ENCODE data around the gene FAM131B.
A peak's percentile ranks its signal among the peaks of the same experiment; 100 is the strongest.

FAM131B gene

GRCh38 chr7:143322760-143323633 lies 39.5 kb downstream of the FAM131B start:
- DNase-seq (ENCODE audit: low read depth) = no peak

GRCh38 chr7:143321734-143322133 lies 40.8 kb downstream of the FAM131B start:
- no peak for DNase-seq (ENCODE audit: low read depth)

- DNase-seq (ENCODE audit: low read depth) = no peak
Measured at GRCh38 chr7:143321242-143321641, 41.3 kb downstream of the FAM131B start.

- no peak for DNase-seq (ENCODE audit: low read depth)
Measured at GRCh38 chr7:143320620-143321019, 41.9 kb downstream of the FAM131B start.

- no peak for DNase-seq (ENCODE audit: low read depth)
Measured at GRCh38 chr7:143318661-143319060, 43.9 kb downstream of the FAM131B start.

GRCh38 chr7:143316492-143316891 lies 46.0 kb downstream of the FAM131B start:
- DNase-seq (ENCODE audit: low read depth) = no peak

GRCh38 chr7:143315776-143316175 lies 46.7 kb downstream of the FAM131B start, which contains the start of gene CLCN1:
Gene CLCN1, plus strand, starts transcription at chr7:143316111. Its CDS starts 102 bp downstream, at chr7:143316213.
- no peak for DNase-seq (ENCODE audit: low read depth)

GRCh38 chr7:143314127-143314526 lies 48.4 kb downstream of the FAM131B start:
- no peak for DNase-seq (ENCODE audit: low read depth)

- DNase-seq (ENCODE audit: low read depth) = no peak
Measured at GRCh38 chr7:143308632-143309031, 53.9 kb downstream of the FAM131B start.

- peak; percentile 50 for DNase-seq (ENCODE audit: low read depth)
Measured at GRCh38 chr7:143305423-143306070, 57.0 kb downstream of the FAM131B start.

- DNase-seq (ENCODE audit: low read depth) = no peak
Measured at GRCh38 chr7:143304938-143305337, 57.6 kb downstream of the FAM131B start.

GRCh38 chr7:143303733-143304132 lies 58.8 kb downstream of the FAM131B start:
- no peak for DNase-seq (ENCODE audit: low read depth)

Data from stimulated activated CD8-positive, alpha-beta memory T cell treated with anti-CD3 and anti-CD28 coated beads, Interleukin-15, amount 100 ng/mL, for 1 hour (primary cell).